Choroid plexus epithelial cell (primary cell): ENCODE measurements around the gene TNN.

Experiments used
- DNase-seq: peaks from one replicate; pipeline ENCODE4 v3.0.0-alpha.2; 2010; ENCODE audit warnings: low read depth
- H3K4me3 ChIP-seq: 2 replicates; pipeline ENCODE4 v1.5.1; 2011; ENCODE audit warnings: low read depth, mild to moderate bottlenecking, control low read depth, low read length, moderate library complexity
- TF ChIP-seq, protein P1 (sequence below): conservative IDR thresholded peaks from 2 replicates; pipeline ENCODE4 v1.5.1; 2011; ENCODE audit warnings: low read depth, mild to moderate bottlenecking, control low read depth, inconsistent platforms, low read length, moderate library complexity

The TNN gene

GRCh38 chr1:175045097-175045496, 22.5 kb upstream of the TNN start:
- no peak for DNase-seq
- H3K4me3 ChIP-seq = no peak overlapping the region
- TF ChIP-seq, protein P1, sequence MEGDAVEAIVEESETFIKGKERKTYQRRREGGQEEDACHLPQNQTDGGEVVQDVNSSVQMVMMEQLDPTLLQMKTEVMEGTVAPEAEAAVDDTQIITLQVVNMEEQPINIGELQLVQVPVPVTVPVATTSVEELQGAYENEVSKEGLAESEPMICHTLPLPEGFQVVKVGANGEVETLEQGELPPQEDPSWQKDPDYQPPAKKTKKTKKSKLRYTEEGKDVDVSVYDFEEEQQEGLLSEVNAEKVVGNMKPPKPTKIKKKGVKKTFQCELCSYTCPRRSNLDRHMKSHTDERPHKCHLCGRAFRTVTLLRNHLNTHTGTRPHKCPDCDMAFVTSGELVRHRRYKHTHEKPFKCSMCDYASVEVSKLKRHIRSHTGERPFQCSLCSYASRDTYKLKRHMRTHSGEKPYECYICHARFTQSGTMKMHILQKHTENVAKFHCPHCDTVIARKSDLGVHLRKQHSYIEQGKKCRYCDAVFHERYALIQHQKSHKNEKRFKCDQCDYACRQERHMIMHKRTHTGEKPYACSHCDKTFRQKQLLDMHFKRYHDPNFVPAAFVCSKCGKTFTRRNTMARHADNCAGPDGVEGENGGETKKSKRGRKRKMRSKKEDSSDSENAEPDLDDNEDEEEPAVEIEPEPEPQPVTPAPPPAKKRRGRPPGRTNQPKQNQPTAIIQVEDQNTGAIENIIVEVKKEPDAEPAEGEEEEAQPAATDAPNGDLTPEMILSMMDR = no peak

DNA sequence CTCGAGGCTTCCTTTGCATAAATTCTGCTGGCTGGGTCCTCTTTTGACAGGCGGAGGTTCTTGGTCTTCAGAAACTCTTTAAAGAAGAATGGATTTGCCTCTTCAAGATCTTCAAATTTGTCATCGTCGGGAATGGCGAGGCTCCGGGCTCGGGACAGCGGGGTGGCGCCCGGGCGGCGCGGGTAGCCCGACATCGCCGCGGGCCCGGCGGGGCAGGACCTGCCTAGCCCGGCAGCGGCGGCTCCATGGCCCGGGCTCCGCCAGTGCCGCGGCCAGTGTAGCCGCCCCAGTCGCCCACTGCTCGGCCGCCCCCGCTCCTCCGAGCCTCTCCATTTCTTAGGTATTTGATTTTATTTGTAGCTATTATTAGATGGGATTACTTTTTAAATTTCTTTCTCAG, 22.1 kb upstream of the TNN start:
- TF ChIP-seq, protein P1 = no peak
- no peak overlapping the region for H3K4me3 ChIP-seq
- DNase-seq = no peak

DNA sequence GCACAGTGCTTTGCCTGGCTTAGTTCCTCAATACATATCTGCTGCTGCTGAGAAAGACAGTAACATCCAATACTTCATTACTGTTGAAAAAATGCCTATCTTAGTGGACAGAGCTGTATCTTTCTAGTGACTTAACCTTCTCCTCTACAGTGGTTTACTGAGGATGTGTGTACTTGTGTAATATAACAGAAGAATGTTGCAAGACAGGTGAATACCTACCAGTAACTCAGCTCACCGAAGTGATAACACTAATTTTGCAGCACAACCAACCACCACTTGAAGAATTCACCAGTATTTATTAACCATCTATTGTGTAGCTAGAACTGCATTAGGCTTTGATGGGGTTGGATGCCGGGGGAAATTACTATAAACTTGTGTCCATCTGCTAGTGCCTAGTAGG, 16.6 kb upstream of the TNN start:
- DNase-seq = no peak
- H3K4me3 ChIP-seq = no peak overlapping the region
- TF ChIP-seq, protein P1 = no peak

DNA sequence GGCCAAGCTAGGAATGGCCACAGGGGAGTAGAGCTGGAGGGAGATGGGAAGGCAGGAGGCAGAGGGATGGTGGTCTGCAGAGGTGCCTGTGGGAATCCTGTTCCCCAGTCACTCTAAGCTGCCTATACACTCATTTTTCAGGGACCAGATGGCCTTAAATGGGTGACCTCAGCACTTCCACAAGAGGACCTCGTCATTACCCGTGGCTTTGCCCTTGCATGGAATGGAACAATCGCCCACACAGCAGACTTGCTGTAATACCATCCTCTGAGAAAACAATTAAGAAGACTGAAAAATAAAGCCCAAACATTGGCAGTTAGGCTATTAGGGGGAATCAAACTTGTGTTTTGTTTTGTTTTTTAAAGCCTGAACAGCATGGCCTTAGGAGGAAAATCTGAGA, 12.9 kb upstream of the TNN start:
- TF ChIP-seq, protein P1 = no peak
- H3K4me3 ChIP-seq = no peak overlapping the region
- DNase-seq = no peak

GRCh38 chr1:175062339-175062738, 5.3 kb upstream of the TNN start:
- no peak for DNase-seq

GRCh38 chr1:175062858-175063257, 4.8 kb upstream of the TNN start:
- TF ChIP-seq, protein P1 = no peak
- no peak overlapping the region for H3K4me3 ChIP-seq
- no peak for DNase-seq

More at GRCh38 chr1:175062339-175062738, 5.3 kb upstream of the TNN start:
- no peak overlapping the region for H3K4me3 ChIP-seq
- TF ChIP-seq, protein P1 = no peak

- no peak overlapping the region for H3K4me3 ChIP-seq
- DNase-seq = no peak
- TF ChIP-seq, protein P1 = no peak
These were observed 3.2 kb downstream of the TNN start for GRCh38 chr1:175070818-175071217.
